ENCODE results near the gene CCDC141.

The CCDC141 gene

GRCh38 chr2:178834086-178834485 lies 215.9 kb downstream of the CCDC141 start:
- Histone ChIP-seq H3K9me3 (replicated peaks; ENCODE audit: insufficient read depth, low read length) (no peaks in the 10 kb centered on the region), H3K36me3 (replicated peaks; ENCODE audit: insufficient read depth, low read length) (no peaks in the 10 kb centered on the region)

GRCh38 chr2:178833382-178833781 lies 216.6 kb downstream of the CCDC141 start:
- Histone ChIP-seq H3K9me3 (replicated peaks; ENCODE audit: insufficient read depth, low read length) (no peaks in the 10 kb centered on the region), H3F3A (ENCODE audit: insufficient read depth, low read length) (no peaks in the 10 kb centered on the region), H4K20me1 (ENCODE audit: insufficient read depth, low read length) (no peaks in the 10 kb centered on the region), H3K4me3 (ENCODE audit: low read length) (no peak overlapping the region), H3K4me2 (ENCODE audit: low read depth, low read length) (no peak overlapping the region), H3K4me1 (ENCODE audit: low read length) (no peaks in the 10 kb centered on the region), H3K79me2 (ENCODE audit: low read length) (no peaks in the 10 kb centered on the region), H2AFZ (ENCODE audit: low read length) (no peak overlapping the region), H3K9me2 (replicated peaks; ENCODE audit: insufficient read depth, low read length) (no peaks in the 10 kb centered on the region), H3K27me3 (replicated peaks; ENCODE audit: insufficient read depth, low read length) (no peaks in the 10 kb centered on the region), H3K9ac (ENCODE audit: low read length) (no peak overlapping the region), H3K36me3 (replicated peaks; ENCODE audit: insufficient read depth, low read length) (no peaks in the 10 kb centered on the region), H3K27ac (ENCODE audit: low read length) (no peak overlapping the region)
- DNase-seq = no peak
- TF ChIP-seq CTCF (IDR thresholded peaks at IDR 0.05; ENCODE audit: low read length) (no peak), EZH2phosphoT487 (IDR thresholded peaks at IDR 0.05; ENCODE audit: low read length) (no peak)

More at GRCh38 chr2:178834086-178834485, 215.9 kb downstream of the CCDC141 start:
- no peak overlapping the region for H3K4me3 ChIP-seq (ENCODE audit: low read length)
- H3K27me3 ChIP-seq (replicated peaks; ENCODE audit: insufficient read depth, low read length) = no peaks in the 10 kb centered on the region
- no peak overlapping the region for H3K9ac ChIP-seq (ENCODE audit: low read length)
- H2AFZ ChIP-seq (ENCODE audit: low read length) = no peak overlapping the region
- no peaks in the 10 kb centered on the region for H3F3A ChIP-seq (ENCODE audit: insufficient read depth, low read length)
- DNase-seq = no peak
- H3K27ac ChIP-seq (ENCODE audit: low read length) = no peak overlapping the region
- H3K4me2 ChIP-seq (ENCODE audit: low read depth, low read length) = no peak overlapping the region
- H3K9me2 ChIP-seq (replicated peaks; ENCODE audit: insufficient read depth, low read length) = no peaks in the 10 kb centered on the region
- no peak for TF ChIP-seq EZH2phosphoT487 (IDR thresholded peaks at IDR 0.05; ENCODE audit: low read length)
- TF ChIP-seq CTCF (IDR thresholded peaks at IDR 0.05; ENCODE audit: low read length) = no peak
- no peak for TF ChIP-seq EZH2 (optimal IDR thresholded peaks at IDR 0.05; ENCODE audit: low read depth, low read length)
- H3K79me2 ChIP-seq (ENCODE audit: low read length) = no peaks in the 10 kb centered on the region
- no peaks in the 10 kb centered on the region for H3K4me1 ChIP-seq (ENCODE audit: low read length)
- H4K20me1 ChIP-seq (ENCODE audit: insufficient read depth, low read length) = no peaks in the 10 kb centered on the region

GRCh38 chr2:178830451-178830850 lies 219.5 kb downstream of the CCDC141 start:
- Histone ChIP-seq H4K20me1 (ENCODE audit: insufficient read depth, low read length) (no peaks in the 10 kb centered on the region), H3K9me2 (replicated peaks; ENCODE audit: insufficient read depth, low read length) (no peaks in the 10 kb centered on the region), H3K9me3 (replicated peaks; ENCODE audit: insufficient read depth, low read length) (no peaks in the 10 kb centered on the region), H3K9ac (ENCODE audit: low read length) (no peak overlapping the region), H3F3A (ENCODE audit: insufficient read depth, low read length) (no peaks in the 10 kb centered on the region), H3K27ac (ENCODE audit: low read length) (no peak overlapping the region), H3K4me1 (ENCODE audit: low read length) (no peaks in the 10 kb centered on the region), H3K27me3 (replicated peaks; ENCODE audit: insufficient read depth, low read length) (no peaks in the 10 kb centered on the region), H3K36me3 (replicated peaks; ENCODE audit: insufficient read depth, low read length) (no peaks in the 10 kb centered on the region), H3K4me3 (ENCODE audit: low read length) (no peak overlapping the region), H3K4me2 (ENCODE audit: low read depth, low read length) (no peak overlapping the region), H2AFZ (ENCODE audit: low read length) (no peak overlapping the region), H3K79me2 (ENCODE audit: low read length) (no peaks in the 10 kb centered on the region)
- DNase-seq = no peak
- TF ChIP-seq CTCF (IDR thresholded peaks at IDR 0.05; ENCODE audit: low read length) (no peak), EZH2phosphoT487 (IDR thresholded peaks at IDR 0.05; ENCODE audit: low read length) (no peak), EZH2 (optimal IDR thresholded peaks at IDR 0.05; ENCODE audit: low read depth, low read length) (no peak)

Data from MM.1S (cell line).